PC-3 (cell line): ENCODE results near the gene L3MBTL2. TPM values are rescaled to one million over a fixed set of nuclear protein-coding genes. Genes with fewer than 3 reads are reported as not detected.

Source experiments
- ATAC-seq: fragments of 200-7000 bp; cut with Tn5 transposase; 2 replicates; pipeline ENCODE4 v1.9.1; 2020; ENCODE audit warnings: mild to moderate bottlenecking, moderate library complexity
- BruUV-seq: library from RNA; stranded (reverse); fragments of 400-500 nt; replicated peaks from 2 replicates; lab custom pipeline; 2021; lab: Mats Ljungman, UMichigan
- CTCF ChIA-PET: fragments of 300-600 bp; sonication (Branson Sonifier 250); formaldehyde crosslinking; loops from one replicate; lab custom pipeline; 2022; ENCODE audit warnings: antibody characterized with exemption; lab: Charles Lee
- POLR2A ChIA-PET: fragments of 300-600 bp; sonication (Branson Sonifier 250); formaldehyde crosslinking; loops from one replicate; lab custom pipeline; 2022; ENCODE audit warnings: antibody characterized with exemption; ENCODE audit not compliant: unreplicated experiment; lab: Charles Lee
- DNase-seq: peaks from one replicate; pipeline ENCODE4 v3.0.0-alpha.2; 2015
- H2AFZ ChIP-seq: fragments of 300-600 bp; sonication (generic); 2 replicates; pipeline ENCODE4 v1.6.0; 2016; ENCODE audit warnings: antibody characterized with exemption, low read length
- H3F3A ChIP-seq: fragments of 300-600 bp; sonication (generic); one replicate; pipeline ENCODE4 v1.6.0; 2017; ENCODE audit warnings: antibody characterized with exemption, low read length, control low read depth, mild to moderate bottlenecking; ENCODE audit not compliant: unreplicated experiment
- H3K27ac ChIP-seq: fragments of 300-600 bp; sonication (generic); 2 replicates; pipeline ENCODE4 v1.5.1; 2016; ENCODE audit warnings: mild to moderate bottlenecking, low read length
- H3K27me3 ChIP-seq: fragments of 300-600 bp; sonication (generic); 2 replicates; pipeline ENCODE4 v1.6.1; 2016; ENCODE audit warnings: low read length, mixed read lengths
- H3K36me3 ChIP-seq: fragments of 300-600 bp; sonication (generic); 2 replicates; pipeline ENCODE4 v1.6.1; 2016; ENCODE audit warnings: low read depth, mixed run types, low read length, mixed read lengths
- H3K4me1 ChIP-seq: fragments of 300-600 bp; sonication (generic); 2 replicates; pipeline ENCODE4 v1.5.1; 2016; ENCODE audit warnings: low read length; ENCODE audit not compliant: insufficient read depth
- H3K4me2 ChIP-seq: fragments of 300-600 bp; sonication (generic); 2 replicates; pipeline ENCODE4 v1.6.0; 2016; ENCODE audit warnings: low read length
- H3K4me3 ChIP-seq: fragments of 300-600 bp; sonication (generic); 2 replicates; pipeline ENCODE4 v1.5.1; 2016; ENCODE audit warnings: mild to moderate bottlenecking, low read length, mixed read lengths
- H3K79me2 ChIP-seq: fragments of 300-600 bp; sonication (generic); 2 replicates; pipeline ENCODE4 v1.6.1; 2017; ENCODE audit warnings: low read length, mixed read lengths
- H3K9ac ChIP-seq: fragments of 300-600 bp; sonication (generic); 2 replicates; pipeline ENCODE4 v1.6.0; 2016; ENCODE audit warnings: mild to moderate bottlenecking, low read length
- H3K9me2 ChIP-seq: fragments of 300-600 bp; sonication (generic); replicated peaks from 2 replicates; pipeline ENCODE4 v1.6.1; 2016; ENCODE audit warnings: mixed run types, low read length, mixed read lengths
- H3K9me3 ChIP-seq: fragments of 300-600 bp; sonication (generic); 2 replicates; pipeline ENCODE4 v1.6.1; 2016; ENCODE audit warnings: low read length, mixed read lengths
- H4K20me1 ChIP-seq: fragments of 300-600 bp; sonication (generic); 2 replicates; pipeline ENCODE4 v1.6.1; 2016; ENCODE audit warnings: low read length, mixed read lengths
- EZH2 ChIP-seq: fragments of 300-600 bp; sonication (generic); IDR thresholded peaks from one replicate; pipeline ENCODE4 v1.6.1; 2017; ENCODE audit warnings: antibody characterized with exemption, mild to moderate bottlenecking, low read length; ENCODE audit not compliant: unreplicated experiment
- EZH2phosphoT487 ChIP-seq: fragments of 300-600 bp; sonication (generic); IDR thresholded peaks from 2 replicates; pipeline ENCODE4 v1.6.1; 2018; ENCODE audit warnings: mild to moderate bottlenecking, antibody characterized with exemption, low read length, borderline replicate concordance
- intact Hi-C: fragments of 100-400 bp; cut with micrococcal nuclease; formaldehyde crosslinking; loops from 2 replicates; pipeline ENCODE4 v1.9.0; 2023
- total RNA-seq: library from RNA; depleted of rRNA; stranded (reverse); fragments of >200 nt; gene quantifications from 2 replicates; pipeline ENCODE4 v1.2.3, GENCODE V29; 2014
- TF ChIP-seq, protein P1 (sequence below): fragments of 300-600 bp; sonication (generic); conservative IDR thresholded peaks from 2 replicates; pipeline ENCODE4 v1.5.1; 2017; ENCODE audit warnings: antibody characterized with exemption, low read depth, mild to moderate bottlenecking, low read length

The L3MBTL2 gene
- total RNA-seq, 1 experiment from 2014 or later = 22.7 TPM

DNA sequence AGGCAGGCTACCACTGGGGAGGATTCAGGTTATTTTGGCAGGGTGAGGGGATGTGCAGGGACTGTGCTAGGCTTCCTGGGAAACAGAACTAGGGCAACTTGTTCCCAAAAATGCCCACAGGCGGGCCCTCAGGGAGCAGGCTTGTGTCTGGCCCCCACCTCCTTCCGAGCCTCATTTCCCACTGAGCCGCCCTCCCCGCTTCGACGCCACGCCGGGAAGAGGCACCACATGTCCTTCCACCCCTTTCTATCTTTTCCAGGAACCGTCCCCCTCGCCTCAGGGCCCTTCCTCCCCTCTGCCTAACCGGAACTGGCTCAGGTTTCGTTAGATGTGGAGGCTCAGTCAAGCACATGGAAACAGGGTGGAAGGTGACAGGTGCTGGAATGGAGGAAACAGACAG is 45.0 kb downstream of the L3MBTL2 start:
- BruUV-seq = no TSS peak
- Histone ChIP-seq H3K36me3 (peaks cover 28% of the 10 kb centered on the region; the same call in 1 of the 2 replicates), H3K4me1 (no peaks in the 10 kb centered on the region), H3K27ac (no peak overlapping the region), H3K4me2 (no peak overlapping the region), H3K9ac (no peak overlapping the region), H3F3A (no peaks in the 10 kb centered on the region), H2AFZ (no peak overlapping the region), H3K9me2 (no peaks in the 10 kb centered on the region), H3K9me3 (no peaks in the 10 kb centered on the region), H4K20me1 (no peaks in the 10 kb centered on the region), H3K4me3 (no peak overlapping the region), H3K79me2 (no peaks in the 10 kb centered on the region), H3K27me3 (no peaks in the 10 kb centered on the region)
- DNase-seq (no peak), ATAC-seq (no peak)
- TF ChIP-seq EZH2phosphoT487 (no peak), EZH2 (no peak)
- TF ChIP-seq, protein P1, sequence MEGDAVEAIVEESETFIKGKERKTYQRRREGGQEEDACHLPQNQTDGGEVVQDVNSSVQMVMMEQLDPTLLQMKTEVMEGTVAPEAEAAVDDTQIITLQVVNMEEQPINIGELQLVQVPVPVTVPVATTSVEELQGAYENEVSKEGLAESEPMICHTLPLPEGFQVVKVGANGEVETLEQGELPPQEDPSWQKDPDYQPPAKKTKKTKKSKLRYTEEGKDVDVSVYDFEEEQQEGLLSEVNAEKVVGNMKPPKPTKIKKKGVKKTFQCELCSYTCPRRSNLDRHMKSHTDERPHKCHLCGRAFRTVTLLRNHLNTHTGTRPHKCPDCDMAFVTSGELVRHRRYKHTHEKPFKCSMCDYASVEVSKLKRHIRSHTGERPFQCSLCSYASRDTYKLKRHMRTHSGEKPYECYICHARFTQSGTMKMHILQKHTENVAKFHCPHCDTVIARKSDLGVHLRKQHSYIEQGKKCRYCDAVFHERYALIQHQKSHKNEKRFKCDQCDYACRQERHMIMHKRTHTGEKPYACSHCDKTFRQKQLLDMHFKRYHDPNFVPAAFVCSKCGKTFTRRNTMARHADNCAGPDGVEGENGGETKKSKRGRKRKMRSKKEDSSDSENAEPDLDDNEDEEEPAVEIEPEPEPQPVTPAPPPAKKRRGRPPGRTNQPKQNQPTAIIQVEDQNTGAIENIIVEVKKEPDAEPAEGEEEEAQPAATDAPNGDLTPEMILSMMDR = no peak
- intact Hi-C loops = no loop called here
- CTCF ChIA-PET = no interaction called here
- POLR2A ChIA-PET = no interaction called here

DNA sequence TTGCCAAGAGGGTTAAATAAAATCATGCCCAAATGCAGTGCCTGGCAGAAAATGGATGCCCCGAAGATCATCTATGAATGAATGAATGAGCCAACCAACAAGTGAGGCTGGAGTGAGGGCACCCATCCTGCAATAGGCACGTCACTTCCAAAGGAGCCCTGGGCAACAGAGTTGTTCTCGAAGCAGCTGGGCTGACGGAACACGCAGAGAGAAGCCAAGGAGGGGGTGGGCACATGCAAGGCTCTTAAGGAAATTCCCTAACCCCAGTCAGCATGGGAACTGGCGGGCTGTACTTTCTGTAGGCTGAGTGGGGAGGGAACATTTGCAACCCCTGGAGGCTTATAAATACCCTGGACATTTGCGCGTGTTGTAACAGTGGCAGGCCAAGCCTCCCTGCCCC is 47.3 kb downstream of the L3MBTL2 start:
- DNase-seq (no peak), ATAC-seq (no peak)
- Histone ChIP-seq H3K4me1 (peaks cover 15% of the 10 kb centered on the region), H3K9me3 (no peaks in the 10 kb centered on the region), H3K27me3 (no peaks in the 10 kb centered on the region), H3K36me3 (peaks cover 33% of the 10 kb centered on the region; the same call in 1 of the 2 replicates), H4K20me1 (no peaks in the 10 kb centered on the region), H2AFZ (no peak overlapping the region), H3K27ac (no peak overlapping the region), H3K9me2 (no peaks in the 10 kb centered on the region), H3K9ac (no peak overlapping the region), H3K79me2 (0 out of 2 replicates have a peak, but pooled peaks cover 2% of the 10 kb centered on the region), H3K4me3 (no peak overlapping the region), H3K4me2 (no peak overlapping the region), H3F3A (no peaks in the 10 kb centered on the region)
- POLR2A ChIA-PET = no interaction called here
- intact Hi-C loops = no loop called here
- BruUV-seq = no TSS peak
- TF ChIP-seq EZH2phosphoT487 (no peak), EZH2 (no peak)
- TF ChIP-seq, protein P1 = no peak
- CTCF ChIA-PET = no interaction called here

DNA sequence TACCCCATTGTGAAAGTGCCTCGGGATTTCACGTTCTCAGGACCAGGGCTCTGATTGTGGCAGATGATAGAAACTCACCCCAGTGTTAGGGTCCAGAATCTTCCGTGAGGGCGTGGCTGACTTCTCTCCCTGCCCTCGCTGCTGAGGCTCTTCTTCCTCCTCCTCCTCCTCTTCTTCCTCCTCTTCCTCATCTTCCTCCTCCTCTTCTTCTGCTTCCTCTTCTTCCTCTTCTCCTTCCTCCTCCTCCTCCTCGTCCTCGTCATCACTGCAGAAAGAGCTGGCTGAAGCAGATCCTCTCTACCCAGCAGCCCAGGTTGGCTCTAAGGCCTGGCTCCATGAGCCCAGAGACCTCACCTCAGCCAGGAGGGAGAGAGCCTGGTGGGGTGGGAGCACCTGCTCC is 49.1 kb downstream of the L3MBTL2 start:
- peaks cover 18% of the 10 kb centered on the region for H3K4me1 ChIP-seq
- no peaks in the 10 kb centered on the region for H3K9me2 ChIP-seq
- H3K4me3 ChIP-seq = no peak overlapping the region
- no peak overlapping the region for H3K4me2 ChIP-seq
- 0 out of 2 replicates have a peak, but pooled peaks cover 2% of the 10 kb centered on the region for H3K79me2 ChIP-seq
- peaks cover 44% of the 10 kb centered on the region; the same call in 1 of the 2 replicates for H3K36me3 ChIP-seq
- H3F3A ChIP-seq = no peaks in the 10 kb centered on the region
- H3K9ac ChIP-seq = no peak overlapping the region
- ChIA-PET CTCF (no interaction called here), POLR2A (no interaction called here)
- TF ChIP-seq EZH2phosphoT487 = no peak
- TF ChIP-seq, protein P1 = no peak
- no peak overlapping the region for H3K27ac ChIP-seq
- no TSS peak for BruUV-seq
- H2AFZ ChIP-seq = no peak overlapping the region
- DNase-seq (no peak), ATAC-seq (no peak)
- no peaks in the 10 kb centered on the region for H4K20me1 ChIP-seq
- no peaks in the 10 kb centered on the region for H3K27me3 ChIP-seq
- no peaks in the 10 kb centered on the region for H3K9me3 ChIP-seq
- intact Hi-C loops = no loop called here
